Measurements from ENCODE around the gene FLRT3. TPM values are rescaled to one million over a fixed set of nuclear protein-coding genes. Genes with fewer than 3 reads are reported as not detected.

The FLRT3 gene
- total RNA-seq (2014; rRNA removed; shearing (Covaris generic)), result not detected in 2 replicates
- not detected in 2 replicates for total RNA-seq (2022)
- not detected for Bru-seq, nascent RNA
- BruChase-seq, experiment 1, labeled RNA remaining after a 6-hour chase, result not detected
- BruChase-seq, experiment 2, labeled RNA remaining after a 2-hour chase, result percentile 11 among the genes with signal in this experiment
- long read RNA-seq, result 0 reads

- TF ChIP-seq EZH2phosphoT487 (IDR thresholded peaks at IDR 0.05; ENCODE audit: borderline replicate concordance, low read depth, low read length) (no peak), CTCF (conservative IDR thresholded peaks at IDR 0.05; ENCODE audit: low read length) (peak; percentile 73)
- peak; percentile 43 for DNase-seq (ENCODE audit: low spot score)
- ChIA-PET POLR2A (no interaction called here), CTCF (ENCODE audit: unreplicated experiment) (no interaction called here)
- no TSS peak for BruUV-seq (replicated peaks)
- peak within 1 kb of the TSS; percentile 35; the same call in 1 of the 2 replicates for H2AFZ ChIP-seq (ENCODE audit: low read length)
- H3K36me3 ChIP-seq (ENCODE audit: insufficient read depth, low read length), result no peaks in the 10 kb centered on the region
- no peak within 1 kb of the TSS; the same call in 1 of the 2 replicates for H3K4me2 ChIP-seq (ENCODE audit: low read length)
- no peak within 1 kb of the TSS for H3K4me3 ChIP-seq (ENCODE audit: low read depth, low read length, poor library complexity, severe bottlenecking)
- H3K9me2 ChIP-seq (ENCODE audit: insufficient read depth, low read length), result no peaks in the 10 kb centered on the region
- no peaks in the 10 kb centered on the region for H4K20me1 ChIP-seq (ENCODE audit: insufficient read depth, low read length)
- no peak within 1 kb of the TSS for H3K27ac ChIP-seq (ENCODE audit: low read depth, low read length, poor library complexity, severe bottlenecking)
- H3K9me3 ChIP-seq (ENCODE audit: low read length), result no peaks in the 10 kb centered on the region
- H3K4me1 ChIP-seq (ENCODE audit: insufficient read depth, low read length, poor library complexity, severe bottlenecking), result no peaks in the 10 kb centered on the region
- intact Hi-C loops (cut with micrococcal nuclease; ENCODE audit: unreplicated experiment), result no loop called here
- H3K79me2 ChIP-seq (ENCODE audit: insufficient read depth, low read depth, low read length), result no peaks in the 10 kb centered on the region
Measured at GRCh38 chr20:14337400-14338171, at the start of gene FLRT3. Gene FLRT3, minus strand, starts transcription at chr20:14337612. Its CDS starts 10,106 bp downstream, at chr20:14327506.

- Histone ChIP-seq H3K27ac (ENCODE audit: low read depth, low read length, poor library complexity, severe bottlenecking) (no peak overlapping the region), H3K4me3 (ENCODE audit: low read depth, low read length, poor library complexity, severe bottlenecking) (no peak overlapping the region), H3K4me1 (ENCODE audit: insufficient read depth, low read length, poor library complexity, severe bottlenecking) (no peaks in the 10 kb centered on the region), H3K9me3 (ENCODE audit: low read length) (0 out of 2 replicates have a peak, but pooled peaks cover 3% of the 10 kb centered on the region), H2AFZ (ENCODE audit: low read length) (no peak overlapping the region), H4K20me1 (ENCODE audit: insufficient read depth, low read length) (no peaks in the 10 kb centered on the region), H3K79me2 (ENCODE audit: insufficient read depth, low read depth, low read length) (no peaks in the 10 kb centered on the region), H3K9me2 (ENCODE audit: insufficient read depth, low read length) (no peaks in the 10 kb centered on the region), H3K4me2 (ENCODE audit: low read length) (no peak overlapping the region), H3K36me3 (ENCODE audit: insufficient read depth, low read length) (no peaks in the 10 kb centered on the region)
- ChIA-PET POLR2A (interaction anchor here (0.6 kb wide), 1 partner anchor 61 kb away, joined by 3 read pairs; no protein-coding TSS in a partner anchor), CTCF (ENCODE audit: unreplicated experiment) (no interaction called here)
- intact Hi-C loops (cut with micrococcal nuclease; ENCODE audit: unreplicated experiment), result no loop called here
- no peak for DNase-seq (ENCODE audit: low spot score)
- BruUV-seq (replicated peaks), result no TSS peak
- no peak for TF ChIP-seq EZH2phosphoT487 (IDR thresholded peaks at IDR 0.05; ENCODE audit: borderline replicate concordance, low read depth, low read length)
- no peak for TF ChIP-seq CTCF (conservative IDR thresholded peaks at IDR 0.05; ENCODE audit: low read length)
Measured at GRCh38 chr20:14386726-14387125, 49.3 kb upstream of the FLRT3 start.
